Liver (tissue), 9 donors: Measurements from ENCODE around the gene IL7R. TPM values are rescaled to one million over a fixed set of nuclear protein-coding genes. Genes with fewer than 3 reads are reported as not detected.

Experiments used
- DNase-seq: peaks from one replicate; pipeline ENCODE4 v3.0.0-alpha.2; 2017; ENCODE audit warnings: low spot score
- H3K27ac ChIP-seq, 2 donors: one replicate each; pipeline ENCODE4 v1.7.0; 2013; ENCODE audit warnings: inconsistent platforms in 2 of 2, low read length in 2 of 2, control low read depth in 1 of 2, low read depth in 1 of 2, mild to moderate bottlenecking in 1 of 2
- H3K27me3 ChIP-seq, 4 donors: one replicate each; pipeline versions ENCODE4 v1.6.1 to v1.7.0; 2013; ENCODE audit warnings: low read length in 3 of 4, inconsistent platforms in 1 of 4, mild to moderate bottlenecking in 1 of 4, moderate library complexity in 1 of 4; ENCODE audit not compliant: control insufficient read depth in 4 of 4, insufficient read depth in 4 of 4
- H3K36me3 ChIP-seq, 4 donors: one replicate each; pipeline versions ENCODE4 v1.6.1 to v1.7.0; 2013; ENCODE audit warnings: low read length in 3 of 4, mild to moderate bottlenecking in 3 of 4, low read depth in 1 of 4, moderate library complexity in 1 of 4; ENCODE audit not compliant: control insufficient read depth in 4 of 4, insufficient read depth in 3 of 4
- H3K4me1 ChIP-seq, 4 donors: one replicate each; pipeline versions ENCODE4 v1.6.1 to v1.7.0; 2013; ENCODE audit warnings: low read length in 3 of 4, mild to moderate bottlenecking in 3 of 4, moderate library complexity in 1 of 4; ENCODE audit not compliant: control insufficient read depth in 4 of 4, insufficient read depth in 4 of 4
- H3K4me3 ChIP-seq, 3 donors: one replicate each; pipeline versions ENCODE4 v1.6.1 to v1.7.0; 2013; ENCODE audit warnings: low read length in 3 of 3, control low read depth in 1 of 3, low read depth in 1 of 3, mild to moderate bottlenecking in 1 of 3
- H3K9ac ChIP-seq, 2 donors: one replicate each; pipeline ENCODE4 v1.7.0; 2013; ENCODE audit warnings: low read length in 2 of 2, mild to moderate bottlenecking in 2 of 2, moderate library complexity in 2 of 2, control low read depth in 1 of 2, low read depth in 1 of 2
- H3K9me3 ChIP-seq, 4 donors: one replicate each; pipeline versions ENCODE4 v1.6.1 to v1.7.0; 2013; ENCODE audit warnings: low read length in 3 of 4; ENCODE audit not compliant: control insufficient read depth in 4 of 4
- ATF3 ChIP-seq: IDR thresholded peaks from 2 replicates; pipeline ENCODE4 v1.6.1; 2016; ENCODE audit warnings: antibody characterized with exemption
- CTCF ChIP-seq: fragments of 150-350 bp; IDR thresholded peaks from 2 replicates; pipeline ENCODE4 v1.5.1; 2017; ENCODE audit warnings: improper control_type of control experiment, low read depth, low read length; ENCODE audit not compliant: missing input control
- EGR1 ChIP-seq, 2 donors: IDR thresholded peaks; 2 replicates each; pipeline ENCODE4 v1.6.1; 2016 to 2018; ENCODE audit warnings: antibody characterized with exemption in 2 of 2, low read depth in 2 of 2
- FOXA1 ChIP-seq: IDR thresholded peaks from 2 replicates; pipeline ENCODE4 v1.6.1; 2016; ENCODE audit warnings: antibody characterized with exemption
- FOXA2 ChIP-seq: IDR thresholded peaks from 2 replicates; pipeline ENCODE4 v1.6.1; 2016; ENCODE audit warnings: antibody characterized with exemption
- GABPA ChIP-seq, 2 donors: IDR thresholded peaks in 1 of 2; conservative IDR thresholded peaks in 1 of 2; 2 replicates each; pipeline ENCODE4 v1.6.1; 2016; ENCODE audit warnings: antibody characterized with exemption in 2 of 2, mild to moderate bottlenecking in 1 of 2, moderate library complexity in 1 of 2
- HNF4A ChIP-seq, 2 donors: conservative IDR thresholded peaks; 2 replicates each; pipeline ENCODE4 v1.6.1; 2016; ENCODE audit warnings: antibody characterized with exemption in 2 of 2, mild to moderate bottlenecking in 2 of 2
- JUND ChIP-seq, 2 donors: IDR thresholded peaks; 2 replicates each; pipeline ENCODE4 v1.6.1; 2016; ENCODE audit warnings: antibody characterized with exemption in 2 of 2
- MAX ChIP-seq: IDR thresholded peaks from 2 replicates; pipeline ENCODE4 v1.6.1; 2016; ENCODE audit warnings: antibody characterized with exemption
- NR2F2 ChIP-seq: IDR thresholded peaks from 2 replicates; pipeline ENCODE4 v1.6.1; 2016; ENCODE audit warnings: antibody characterized with exemption
- RAD21 ChIP-seq, 2 donors: IDR thresholded peaks; 2 replicates each; pipeline ENCODE4 v1.6.1; 2016; ENCODE audit warnings: antibody characterized with exemption in 2 of 2, mild to moderate bottlenecking in 2 of 2
- REST ChIP-seq: IDR thresholded peaks from 2 replicates; pipeline ENCODE4 v1.6.1; 2016; ENCODE audit warnings: antibody characterized with exemption, mild to moderate bottlenecking
- RXRA ChIP-seq, 2 donors: IDR thresholded peaks; 2 replicates each; pipeline ENCODE4 v1.6.1; 2017 to 2018; ENCODE audit warnings: antibody characterized with exemption in 2 of 2, mild to moderate bottlenecking in 1 of 2
- SP1 ChIP-seq: IDR thresholded peaks from 2 replicates; pipeline ENCODE4 v1.6.1; 2018; ENCODE audit warnings: antibody characterized with exemption, mild to moderate bottlenecking
- TAF1 ChIP-seq: conservative IDR thresholded peaks from 2 replicates; pipeline ENCODE4 v1.6.1; 2016; ENCODE audit warnings: antibody characterized with exemption, mild to moderate bottlenecking
- YY1 ChIP-seq: IDR thresholded peaks from 2 replicates; pipeline ENCODE4 v1.6.1; 2016; ENCODE audit warnings: antibody characterized with exemption, mild to moderate bottlenecking
- ZBTB33 ChIP-seq: IDR thresholded peaks from 2 replicates; pipeline ENCODE4 v1.6.1; 2016; ENCODE audit warnings: antibody characterized with exemption
- WGBS: extraction: QIAGEN DNeasy Blood & Tissue Kit; methylation state at CpG from one replicate; pipeline ENCODE4 v1.1.7; 2013; 5-methylcytosine and 5-hydroxymethylcytosine counted together
- polyA plus RNA-seq, 2 donors: library from polyadenylated mRNA; stranded (reverse) in 1 of 2; unstranded in 1 of 2; fragments of 200-250 nt in 1 of 2; fragments of >200 nt in 1 of 2; fragmentation: Nextera tagmentation in 1 of 2; extraction: Ambion mirVana in 1 of 2; gene quantifications; one replicate each; pipeline versions ENCODE4 v1.2.1 to v1.2.3, GENCODE V29; 2013 to 2015
- total RNA-seq, 2 donors: library from RNA; depleted of rRNA; stranded (reverse); fragments of >200 nt; gene quantifications; one replicate each; pipeline ENCODE4 v1.2.3, GENCODE V29; 2014
- donor health status: healthy.
- donor health status: healthy.
- donor health status: healthy.
- donor health status: healthy.
- donor health status: healthy.

IL7R gene
- total and polyA plus RNA-seq, 4 donors = 1.0 to 5.4 (median 2.4) TPM

- no peak overlapping the region for H3K4me3 ChIP-seq
- peaks cover 0 to 3% (median 0%) of the 10 kb centered on the region in 4 donors for H3K27me3 ChIP-seq
- no peak overlapping the region for H3K27ac ChIP-seq
- no peaks in the 10 kb centered on the region for H3K4me1 ChIP-seq
- H3K9ac ChIP-seq = no peak overlapping the region
- no peak for TF ChIP-seq EGR1 (IDR thresholded peaks at IDR 0.05; ENCODE audit: low read depth in 2 of 2)
- TF ChIP-seq CTCF = no peak
- TF ChIP-seq JUND (IDR thresholded peaks at IDR 0.05) = no peak
- TF ChIP-seq REST = no peak
- TF ChIP-seq NR2F2 = no peak
- TF ChIP-seq SP1 = no peak
- no peaks in the 10 kb centered on the region for H3K36me3 ChIP-seq
- DNase-seq = no peak
- no peaks in the 10 kb centered on the region for H3K9me3 ChIP-seq
- WGBS = 75% methylated on average over 3 of the region's 3 CpGs
Observed at GRCh38 chr5:35886381-35886780, 29.7 kb downstream of the IL7R start.

GRCh38 chr5:35887321-35888100, 30.8 kb downstream of the IL7R start:
- Histone ChIP-seq H3K36me3 (no peaks in the 10 kb centered on the region), H3K9ac (no peak overlapping the region), H3K27me3 (peaks cover 0 to 3% (median 0%) of the 10 kb centered on the region in 4 donors), H3K27ac (no peak overlapping the region), H3K4me1 (no peaks in the 10 kb centered on the region), H3K4me3 (no peak overlapping the region), H3K9me3 (no peaks in the 10 kb centered on the region)
- 67% methylated on average over 5 of the region's 5 CpGs for WGBS
- DNase-seq = no peak
- TF ChIP-seq FOXA1 (no peak), ZBTB33 (no peak), RAD21 (IDR thresholded peaks at IDR 0.05) (no peak), ATF3 (no peak), REST (no peak), HNF4A (conservative IDR thresholded peaks at IDR 0.05) (no peak), TAF1 (no peak), CTCF (no peak), MAX (no peak), YY1 (no peak), SP1 (no peak), NR2F2 (no peak), FOXA2 (no peak), EGR1 (IDR thresholded peaks at IDR 0.05; ENCODE audit: low read depth in 2 of 2) (no peak), GABPA (IDR thresholded peaks at IDR 0.05 in 1 of 2, conservative IDR thresholded peaks at IDR 0.05 in 1 of 2) (no peak), RXRA (IDR thresholded peaks at IDR 0.05) (no peak)
